Fibroblast of lung (primary cell): ENCODE data around the gene KIAA1328.

Experiments used
- CTCF ChIP-seq, 2 donors: IDR thresholded peaks in 1 of 2; conservative IDR thresholded peaks in 1 of 2; 1 replicate in 1 of 2; 2 replicates in 1 of 2; pipeline ENCODE4 v1.5.1; 2011 to 2012; ENCODE audit warnings: low read length in 2 of 2, control low read depth in 1 of 2, inconsistent platforms in 1 of 2, low read depth in 1 of 2, mild to moderate bottlenecking in 1 of 2
- EZH2 ChIP-seq: IDR thresholded peaks from 2 replicates; pipeline ENCODE4 v1.5.1; 2012; ENCODE audit warnings: low read length, control low read depth, mild to moderate bottlenecking; ENCODE audit errors: missing control alignments

- TF ChIP-seq CTCF (conservative IDR thresholded peaks at IDR 0.05 in 1 of 2, IDR thresholded peaks at IDR 0.05 in 1 of 2; ENCODE audit: low read depth in 1 of 2, low read length in 2 of 2) (no peak), EZH2 (no peak)
Observed at GRCh38 chr18:36825526-36825925, 3.4 kb upstream of the KIAA1328 start.
